MCF 10A (cell line): ENCODE measurements around the gene ZFC3H1. TPM values are rescaled to one million over a fixed set of nuclear protein-coding genes. Genes with fewer than 3 reads are reported as not detected.
A peak's percentile ranks its signal among the peaks of the same experiment; 100 is the strongest.

ENCODE experiments used
- BruUV-seq: library from RNA; stranded (reverse); fragments of 400-500 nt; replicated peaks from 2 replicates; lab custom pipeline; 2021; lab: Mats Ljungman, UMichigan
- CTCF ChIA-PET: fragments of 300-600 bp; sonication (Branson Sonifier 250); formaldehyde crosslinking; extraction: SDS; loops from one replicate; lab custom pipeline; 2021; ENCODE audit warnings: antibody characterized with exemption, inconsistent platforms; lab: Yijun Ruan, JAX
- POLR2A ChIA-PET: fragments of 300-600, 350-650 bp; sonication (Branson Sonifier 250); formaldehyde crosslinking; extraction: SDS; loops from one replicate; lab custom pipeline; 2020; ENCODE audit warnings: antibody characterized with exemption, inconsistent platforms; lab: Yijun Ruan, JAX
- DNase-seq: peaks from one replicate; pipeline ENCODE4 v3.0.0-alpha.2; 2018; ENCODE audit not compliant: unreplicated experiment
- H3K27ac Mint-ChIP-seq: one replicate; pipeline ENCODE4 v1.8.0; 2022; ENCODE audit warnings: mild to moderate bottlenecking, low read depth, mixed read lengths; ENCODE audit not compliant: unreplicated experiment
- H3K27me3 Mint-ChIP-seq: one replicate; pipeline ENCODE4 v1.8.0; 2022; ENCODE audit warnings: mixed read lengths; ENCODE audit not compliant: insufficient read depth, unreplicated experiment
- H3K36me3 Mint-ChIP-seq: one replicate; pipeline ENCODE4 v1.8.0; 2022; ENCODE audit warnings: mild to moderate bottlenecking, moderate library complexity, mixed read lengths; ENCODE audit not compliant: insufficient read depth, unreplicated experiment
- H3K4me1 Mint-ChIP-seq: one replicate; pipeline ENCODE4 v1.8.0; 2022; ENCODE audit warnings: mixed read lengths; ENCODE audit not compliant: insufficient read depth, unreplicated experiment
- H3K4me3 Mint-ChIP-seq: one replicate; pipeline ENCODE4 v1.8.0; 2022; ENCODE audit warnings: mild to moderate bottlenecking, moderate library complexity, mixed read lengths; ENCODE audit not compliant: unreplicated experiment
- H3K9me3 Mint-ChIP-seq: one replicate; pipeline ENCODE4 v1.8.0; 2022; ENCODE audit warnings: mixed read lengths; ENCODE audit not compliant: unreplicated experiment
- intact Hi-C: fragments of 100-400 bp; cut with micrococcal nuclease; formaldehyde crosslinking; loops from 2 replicates; pipeline ENCODE4 v1.14.1; 2022
- total RNA-seq: library from RNA; stranded (reverse); gene quantifications from 2 replicates; pipeline ENCODE4 v1.2.3, GENCODE V29; 2022
- TF ChIP-seq, protein P1 (sequence below): fragments of 200-600 bp; IDR thresholded peaks from one replicate; pipeline ENCODE4 v1.8.0; 2022; ENCODE audit warnings: antibody characterized with exemption, mild to moderate bottlenecking; ENCODE audit not compliant: unreplicated experiment

The ZFC3H1 gene
- total RNA-seq, 1 experiment from 2014 or later, result 55.3 TPM

DNA sequence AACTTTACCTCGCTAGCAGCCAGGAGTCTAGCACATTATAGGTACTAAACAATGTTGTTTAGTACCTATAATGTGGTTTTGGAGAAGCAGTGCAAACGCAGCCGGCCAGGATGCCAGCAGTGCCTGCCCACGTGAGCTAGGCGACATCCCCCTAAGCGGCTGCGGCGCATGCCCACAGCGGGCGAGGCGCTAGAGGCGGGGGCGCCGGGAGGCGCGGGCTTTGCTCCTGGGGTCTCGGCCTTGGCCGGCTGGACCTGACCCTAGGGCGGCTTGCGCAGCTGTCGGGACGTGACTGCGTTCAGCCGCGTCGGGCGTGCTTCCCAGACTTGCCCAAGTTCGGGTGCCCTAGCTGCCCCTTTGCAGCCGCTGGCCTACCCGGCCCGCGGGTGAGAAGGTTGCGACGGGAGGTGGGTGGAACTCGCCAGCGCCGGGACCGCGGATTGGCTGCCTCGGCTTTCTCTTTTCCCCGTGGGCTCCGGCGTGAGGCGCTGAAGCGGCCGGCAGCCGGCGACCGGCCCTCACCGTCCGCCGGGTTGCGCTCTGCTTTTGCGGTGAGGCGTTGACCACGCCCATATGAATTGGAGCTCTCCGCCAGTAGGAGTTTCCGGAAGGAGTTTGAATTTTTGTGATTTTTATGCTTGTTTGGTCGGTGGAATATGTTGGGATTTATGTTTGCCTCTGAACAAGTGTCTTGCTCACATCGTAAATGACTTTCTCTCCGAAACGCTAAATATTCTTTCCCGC lies 22.4 kb upstream of the ZFC3H1 start, which contains the start of gene TMEM19:
TMEM19 (plus strand) TSS at position 169 of the 744 bp plus-strand sequence. CDS start 599 bp downstream, outside the sequence.
- Mint-ChIP-seq H3K27me3 (no peaks in the 10 kb centered on the region), H3K4me3 (peak within 1 kb of the TSS; percentile 87), H3K4me1 (peaks cover 16% of the 10 kb centered on the region), H3K27ac (peak within 1 kb of the TSS; percentile 76), H3K9me3 (no peaks in the 10 kb centered on the region), H3K36me3 (no peaks in the 10 kb centered on the region)
- peak; percentile 89 for DNase-seq
- CTCF ChIA-PET, result interaction anchor here (0.6 to 6.7 kb wide), 30 partner anchors 8 to 450 kb away, joined by 3 to 226 read pairs (median 6); partner anchors contain the start of genes RAB21, THAP2 and ZFC3H1
- no TSS peak for BruUV-seq
- POLR2A ChIA-PET, result interaction anchor here (0.5 to 7.9 kb wide), 23 partner anchors 9 to 192 kb away, joined by 3 to 248 read pairs (median 4); partner anchors contain the start of genes RAB21, THAP2 and ZFC3H1
- intact Hi-C loops, result loop anchor here (1.0 kb wide), 3 partner anchors 22 to 61 kb away; partner anchors contain the start of gene THAP2
- TF ChIP-seq, protein P1, sequence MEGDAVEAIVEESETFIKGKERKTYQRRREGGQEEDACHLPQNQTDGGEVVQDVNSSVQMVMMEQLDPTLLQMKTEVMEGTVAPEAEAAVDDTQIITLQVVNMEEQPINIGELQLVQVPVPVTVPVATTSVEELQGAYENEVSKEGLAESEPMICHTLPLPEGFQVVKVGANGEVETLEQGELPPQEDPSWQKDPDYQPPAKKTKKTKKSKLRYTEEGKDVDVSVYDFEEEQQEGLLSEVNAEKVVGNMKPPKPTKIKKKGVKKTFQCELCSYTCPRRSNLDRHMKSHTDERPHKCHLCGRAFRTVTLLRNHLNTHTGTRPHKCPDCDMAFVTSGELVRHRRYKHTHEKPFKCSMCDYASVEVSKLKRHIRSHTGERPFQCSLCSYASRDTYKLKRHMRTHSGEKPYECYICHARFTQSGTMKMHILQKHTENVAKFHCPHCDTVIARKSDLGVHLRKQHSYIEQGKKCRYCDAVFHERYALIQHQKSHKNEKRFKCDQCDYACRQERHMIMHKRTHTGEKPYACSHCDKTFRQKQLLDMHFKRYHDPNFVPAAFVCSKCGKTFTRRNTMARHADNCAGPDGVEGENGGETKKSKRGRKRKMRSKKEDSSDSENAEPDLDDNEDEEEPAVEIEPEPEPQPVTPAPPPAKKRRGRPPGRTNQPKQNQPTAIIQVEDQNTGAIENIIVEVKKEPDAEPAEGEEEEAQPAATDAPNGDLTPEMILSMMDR, result peak; percentile 11

DNA sequence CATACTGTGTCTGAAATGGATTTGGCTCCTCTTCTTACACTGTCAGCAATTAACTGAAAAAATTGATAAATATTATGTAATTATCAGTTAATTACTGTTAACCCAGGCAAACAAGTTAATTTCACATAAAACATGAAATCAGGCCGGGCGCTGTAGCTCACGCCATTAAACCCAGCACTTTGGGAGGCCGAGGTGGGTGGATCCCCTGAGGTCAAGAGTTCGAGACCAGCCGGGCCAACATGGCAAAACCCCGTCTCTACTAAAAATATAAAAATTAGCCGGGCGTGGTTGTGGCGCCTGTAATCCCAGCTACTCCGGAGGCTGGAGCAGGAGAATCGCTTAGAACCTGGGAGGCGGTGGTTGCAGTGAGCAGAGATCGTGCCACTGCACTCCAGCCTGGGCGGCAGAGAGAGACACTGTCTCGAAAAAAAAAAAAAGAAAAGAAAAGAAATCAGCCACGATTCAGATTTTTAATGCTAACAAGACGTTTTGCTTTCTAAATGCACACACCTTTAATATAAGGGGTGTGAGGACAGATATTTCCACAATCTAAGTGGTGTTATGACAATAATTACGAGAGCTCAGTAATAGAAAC lies 21.8 kb upstream of the ZFC3H1 start:
- Mint-ChIP-seq H3K27ac (peak overlapping the region; percentile 76), H3K4me1 (peaks cover 16% of the 10 kb centered on the region), H3K4me3 (peak overlapping the region; percentile 87), H3K36me3 (no peaks in the 10 kb centered on the region), H3K27me3 (no peaks in the 10 kb centered on the region), H3K9me3 (no peaks in the 10 kb centered on the region)
- BruUV-seq, result TSS peak; percentile 53
- ChIA-PET CTCF (interaction anchor here (0.6 to 6.7 kb wide), 23 partner anchors 8 to 451 kb away, joined by 3 to 226 read pairs (median 8); partner anchors contain the start of genes RAB21, THAP2 and ZFC3H1), POLR2A (interaction anchor here (0.6 to 7.9 kb wide), 20 partner anchors 8 to 155 kb away, joined by 3 to 248 read pairs (median 4); partner anchors contain the start of genes RAB21, THAP2 and ZFC3H1)
- no peak for DNase-seq
- TF ChIP-seq, protein P1, result no peak
- intact Hi-C loops, result no loop called here

DNA sequence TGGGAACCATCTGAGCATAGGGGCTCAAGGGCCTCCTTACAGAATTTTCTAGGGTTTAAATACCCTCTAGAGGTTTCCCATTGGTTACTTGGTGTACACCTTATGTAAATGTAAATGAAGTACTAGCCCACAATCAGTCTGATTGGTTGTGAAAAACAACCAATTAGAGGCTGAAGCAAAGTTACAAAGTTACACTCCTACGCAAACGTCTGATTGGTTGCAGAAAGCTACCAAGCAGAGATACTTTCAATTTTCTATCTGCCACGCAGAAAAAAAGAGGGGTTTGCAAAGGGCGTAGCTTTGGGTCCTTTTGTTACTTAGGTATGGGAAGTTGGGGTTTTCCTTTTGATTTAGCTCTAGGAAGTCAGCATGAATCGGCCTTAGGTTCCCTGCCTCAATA lies 20.4 kb upstream of the ZFC3H1 start:
- CTCF ChIA-PET, result interaction anchor here (3.8 to 6.7 kb wide), 2 partner anchors 65 to 71 kb away, joined by 22 to 226 read pairs; partner anchors contain the start of gene RAB21
- POLR2A ChIA-PET, result interaction anchor here (0.6 to 7.9 kb wide), 4 partner anchors 20 to 70 kb away, joined by 3 to 248 read pairs (median 98); partner anchors contain the start of genes THAP2 and ZFC3H1
- Mint-ChIP-seq H3K4me1 (peaks cover 10% of the 10 kb centered on the region), H3K4me3 (no peak overlapping the region), H3K27me3 (no peaks in the 10 kb centered on the region), H3K27ac (no peak overlapping the region), H3K9me3 (no peaks in the 10 kb centered on the region), H3K36me3 (no peaks in the 10 kb centered on the region)
- no TSS peak for BruUV-seq
- intact Hi-C loops, result no loop called here
- no peak for DNase-seq
- TF ChIP-seq, protein P1, result no peak
